Immature natural killer cell (primary cell): ENCODE data around the gene FCHO1. TPM values are rescaled to one million over a fixed set of nuclear protein-coding genes. Genes with fewer than 3 reads are reported as not detected.

Experiments used
- DNase-seq, 3 donors: peaks; one replicate each; pipeline ENCODE4 v3.0.0; 2022; ENCODE audit warnings: mixed read lengths in 1 of 3
- H3K27ac Mint-ChIP-seq, 6 donors: one replicate each; pipeline ENCODE4 v1.8.0; 2020; ENCODE audit warnings: mixed read lengths in 6 of 6, mild to moderate bottlenecking in 5 of 6, inconsistent platforms in 4 of 6, moderate library complexity in 3 of 6
- H3K27me3 Mint-ChIP-seq, 3 donors: one replicate each; pipeline ENCODE4 v1.8.0; 2020 to 2021; ENCODE audit warnings: low read depth in 3 of 3, mild to moderate bottlenecking in 3 of 3, mixed read lengths in 3 of 3, moderate library complexity in 3 of 3, inconsistent platforms in 1 of 3
- H3K36me3 Mint-ChIP-seq, 3 donors: one replicate each; pipeline ENCODE4 v1.8.0; 2020; ENCODE audit warnings: mixed read lengths in 3 of 3, inconsistent platforms in 2 of 3, mild to moderate bottlenecking in 2 of 3
- H3K4me1 Mint-ChIP-seq, 2 donors: one replicate each; pipeline ENCODE4 v1.8.0; 2020; ENCODE audit warnings: inconsistent platforms in 2 of 2, mild to moderate bottlenecking in 2 of 2, mixed read lengths in 2 of 2, moderate library complexity in 1 of 2
- H3K4me3 Mint-ChIP-seq, 5 donors: one replicate each; pipeline ENCODE4 v1.8.0; 2020; ENCODE audit warnings: mild to moderate bottlenecking in 5 of 5, mixed read lengths in 5 of 5, inconsistent platforms in 3 of 5, moderate library complexity in 3 of 5
- H3K9me3 Mint-ChIP-seq, 6 donors: one replicate each; pipeline ENCODE4 v1.8.0; 2020; ENCODE audit warnings: mild to moderate bottlenecking in 6 of 6, mixed read lengths in 6 of 6, inconsistent platforms in 4 of 6, moderate library complexity in 3 of 6
- polyA plus RNA-seq, 3 donors: library from polyadenylated mRNA; unstranded; fragments of 300-500 nt; fragmentation: Illumina TruSeq; gene quantifications; one replicate each; pipeline ENCODE4 v1.2.3, GENCODE V29; 2021

Gene FCHO1
- polyA plus RNA-seq, 3 donors from 2014 or later: 2.0 to 27.0 (median 6.7) TPM

GRCh38 chr19:17722655-17723240 is 28.5 kb upstream of the FCHO1 start:
- peak overlapping the region in 1 of 6 donors; percentile 55 for H3K27ac Mint-ChIP-seq
- no peak overlapping the region for H3K4me3 Mint-ChIP-seq
- DNase-seq: no peak
- H3K27me3 Mint-ChIP-seq: peaks cover 0 to 3% (median 0%) of the 10 kb centered on the region in 3 donors
- peaks cover 0 to 8% (median 7%) of the 10 kb centered on the region in 3 donors for H3K36me3 Mint-ChIP-seq
- no peaks in the 10 kb centered on the region for H3K9me3 Mint-ChIP-seq
- peaks cover 30 to 43% of the 10 kb centered on the region in 2 donors for H3K4me1 Mint-ChIP-seq

- no peak overlapping the region for H3K4me3 Mint-ChIP-seq
- H3K36me3 Mint-ChIP-seq: peaks cover 0 to 8% (median 7%) of the 10 kb centered on the region in 3 donors
- H3K27ac Mint-ChIP-seq: peak overlapping the region in 2 of 6 donors; percentile 63 to 66
- no peaks in the 10 kb centered on the region for H3K9me3 Mint-ChIP-seq
- peaks cover 23 to 36% of the 10 kb centered on the region in 2 donors for H3K4me1 Mint-ChIP-seq
- no peak for DNase-seq
- H3K27me3 Mint-ChIP-seq: peaks cover 0 to 3% (median 0%) of the 10 kb centered on the region in 3 donors
Observed at GRCh38 chr19:17724655-17725054, 26.6 kb upstream of the FCHO1 start.

- no peak for DNase-seq
- H3K4me1 Mint-ChIP-seq: peaks cover 21 to 33% of the 10 kb centered on the region in 2 donors
- H3K36me3 Mint-ChIP-seq: peaks cover 0 to 13% (median 7%) of the 10 kb centered on the region in 3 donors
- peak overlapping the region in 1 of 5 donors; percentile 33 for H3K4me3 Mint-ChIP-seq
- no peak overlapping the region for H3K27ac Mint-ChIP-seq
- peaks cover 0 to 3% (median 0%) of the 10 kb centered on the region in 3 donors for H3K27me3 Mint-ChIP-seq
- H3K9me3 Mint-ChIP-seq: no peaks in the 10 kb centered on the region
Observed at GRCh38 chr19:17725422-17726078, 25.7 kb upstream of the FCHO1 start.

- Mint-ChIP-seq H3K36me3 (peaks cover 0 to 16% (median 10%) of the 10 kb centered on the region in 3 donors), H3K4me3 (no peak overlapping the region), H3K4me1 (peaks cover 21 to 29% of the 10 kb centered on the region in 2 donors)
Observed at GRCh38 chr19:17726136-17726741, 25.0 kb upstream of the FCHO1 start.

GRCh38 chr19:17726964-17727773 is 24.1 kb upstream of the FCHO1 start:
- DNase-seq: no peak
- no peak overlapping the region for H3K4me3 Mint-ChIP-seq
- peaks cover 22% of the 10 kb centered on the region in 2 donors for H3K4me1 Mint-ChIP-seq
- no peak overlapping the region for H3K27ac Mint-ChIP-seq
- no peaks in the 10 kb centered on the region for H3K9me3 Mint-ChIP-seq
- H3K27me3 Mint-ChIP-seq: peaks cover 0 to 3% (median 0%) of the 10 kb centered on the region in 3 donors
- H3K36me3 Mint-ChIP-seq: peaks cover 0 to 21% (median 16%) of the 10 kb centered on the region in 3 donors

More at GRCh38 chr19:17726136-17726741, 25.0 kb upstream of the FCHO1 start:
- no peak overlapping the region for H3K27ac Mint-ChIP-seq
- H3K9me3 Mint-ChIP-seq: no peaks in the 10 kb centered on the region
- DNase-seq: no peak
- peaks cover 0 to 3% (median 0%) of the 10 kb centered on the region in 3 donors for H3K27me3 Mint-ChIP-seq

GRCh38 chr19:17727843-17728242 is 23.4 kb upstream of the FCHO1 start:
- H3K4me3 Mint-ChIP-seq: no peak overlapping the region
- no peaks in the 10 kb centered on the region for H3K9me3 Mint-ChIP-seq
- peaks cover 0 to 3% (median 0%) of the 10 kb centered on the region in 3 donors for H3K27me3 Mint-ChIP-seq
- H3K27ac Mint-ChIP-seq: no peak overlapping the region
- peaks cover 22 to 27% of the 10 kb centered on the region in 2 donors for H3K4me1 Mint-ChIP-seq
- DNase-seq: no peak
- H3K36me3 Mint-ChIP-seq: peaks cover 0 to 22% (median 17%) of the 10 kb centered on the region in 3 donors

GRCh38 chr19:17733127-17733526 is 18.1 kb upstream of the FCHO1 start:
- no peak overlapping the region for H3K4me3 Mint-ChIP-seq
- H3K36me3 Mint-ChIP-seq: peaks cover 5 to 33% (median 10%) of the 10 kb centered on the region in 3 donors
- H3K27ac Mint-ChIP-seq: peak overlapping the region in 1 of 6 donors; percentile 28
- no peaks in the 10 kb centered on the region for H3K9me3 Mint-ChIP-seq
- no peaks in the 10 kb centered on the region for H3K27me3 Mint-ChIP-seq
- DNase-seq: no peak
- peaks cover 11 to 27% of the 10 kb centered on the region in 2 donors for H3K4me1 Mint-ChIP-seq

GRCh38 chr19:17734146-17734545 is 17.1 kb upstream of the FCHO1 start:
- no peak overlapping the region for H3K4me3 Mint-ChIP-seq
- no peaks in the 10 kb centered on the region for H3K9me3 Mint-ChIP-seq
- H3K27ac Mint-ChIP-seq: peak overlapping the region in 1 of 6 donors; percentile 40
- peaks cover 11 to 27% of the 10 kb centered on the region in 2 donors for H3K4me1 Mint-ChIP-seq
- no peak for DNase-seq
- H3K27me3 Mint-ChIP-seq: peaks cover 0 to 2% (median 0%) of the 10 kb centered on the region in 3 donors
- H3K36me3 Mint-ChIP-seq: peaks cover 5 to 33% (median 10%) of the 10 kb centered on the region in 3 donors

- Mint-ChIP-seq H3K27me3 (peaks cover 0 to 2% (median 0%) of the 10 kb centered on the region in 3 donors), H3K9me3 (no peaks in the 10 kb centered on the region), H3K36me3 (peaks cover 5 to 28% (median 10%) of the 10 kb centered on the region in 3 donors), H3K4me1 (peaks cover 7 to 23% of the 10 kb centered on the region in 2 donors), H3K4me3 (no peak overlapping the region), H3K27ac (no peak overlapping the region)
- no peak for DNase-seq
Observed at GRCh38 chr19:17735410-17735809, 15.9 kb upstream of the FCHO1 start.

GRCh38 chr19:17737690-17738153 is 13.6 kb upstream of the FCHO1 start:
- no peaks in the 10 kb centered on the region for H3K4me1 Mint-ChIP-seq
- H3K27ac Mint-ChIP-seq: no peak overlapping the region
- no peaks in the 10 kb centered on the region for H3K9me3 Mint-ChIP-seq
- DNase-seq: no peak
- H3K36me3 Mint-ChIP-seq: peaks cover 0 to 19% (median 5%) of the 10 kb centered on the region in 3 donors
- H3K27me3 Mint-ChIP-seq: peaks cover 0 to 2% (median 0%) of the 10 kb centered on the region in 3 donors
- no peak overlapping the region for H3K4me3 Mint-ChIP-seq

GRCh38 chr19:17739121-17739875 is 12.0 kb upstream of the FCHO1 start:
- Mint-ChIP-seq H3K4me3 (no peak overlapping the region), H3K36me3 (peaks cover 0 to 13% (median 0%) of the 10 kb centered on the region in 3 donors), H3K27me3 (peaks cover 0 to 5% (median 0%) of the 10 kb centered on the region in 3 donors), H3K27ac (no peak overlapping the region), H3K4me1 (no peaks in the 10 kb centered on the region), H3K9me3 (no peaks in the 10 kb centered on the region)
- no peak for DNase-seq

- DNase-seq: no peak
- H3K9me3 Mint-ChIP-seq: no peaks in the 10 kb centered on the region
- no peak overlapping the region for H3K4me3 Mint-ChIP-seq
- H3K27ac Mint-ChIP-seq: no peak overlapping the region
- H3K4me1 Mint-ChIP-seq: peaks cover under 1 to 3% of the 10 kb centered on the region in 2 donors
- H3K27me3 Mint-ChIP-seq: peaks cover 0 to 5% (median 0%) of the 10 kb centered on the region in 3 donors
- peaks cover 0 to 7% (median 0%) of the 10 kb centered on the region in 3 donors for H3K36me3 Mint-ChIP-seq
Observed at GRCh38 chr19:17741456-17741855, 9.8 kb upstream of the FCHO1 start.
